ENCODE measurements around the gene ATP9A.
"Not testable (repeated sequence)": the region's sequence is repeated elsewhere in the genome, so short reads cannot be mapped to it uniquely, and the experiment has no call there.

Gene ATP9A

DNA sequence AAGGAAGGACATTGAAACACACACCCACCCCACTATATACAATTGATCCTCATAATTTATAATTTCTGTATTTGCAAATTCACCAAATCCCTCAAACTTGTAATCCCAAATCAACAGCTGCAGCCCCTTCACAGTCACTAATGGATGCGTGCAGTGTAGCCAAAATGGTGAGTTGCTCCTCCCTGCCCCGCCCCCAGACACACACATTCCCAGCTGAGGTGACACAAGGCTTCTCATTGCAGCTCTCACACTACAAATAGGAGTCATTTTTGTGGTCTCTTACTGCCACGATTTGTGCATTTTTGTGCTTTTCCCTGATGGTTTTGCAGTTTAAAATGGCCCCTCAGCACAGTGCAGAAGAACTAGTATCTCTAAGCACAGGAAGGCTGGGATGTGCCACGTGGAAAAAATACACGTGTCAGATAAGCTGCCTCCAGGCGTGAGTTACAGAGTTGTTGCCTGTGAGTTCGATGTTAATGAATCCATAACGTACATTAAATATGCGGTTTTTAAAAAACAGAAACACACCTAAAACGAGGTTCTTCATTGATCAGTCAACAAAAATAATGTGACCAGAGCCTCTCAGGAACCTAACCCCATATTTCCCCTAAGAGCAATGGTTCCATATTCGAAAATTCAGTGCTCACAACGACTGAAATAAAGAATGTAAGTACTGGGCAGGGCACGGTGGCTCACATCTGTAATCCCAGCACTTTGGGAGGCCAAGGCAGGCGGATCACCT is 8.2 kb downstream of the ATP9A start:
- Histone ChIP-seq H3K27me3 (ENCODE audit: insufficient read depth, low read depth) (no peaks in the 10 kb centered on the region), H3K4me3 (IDR thresholded peaks at IDR 0.05; ENCODE audit: insufficient read depth, low read depth, low read length) (no peak overlapping the region), H3K36me3 (ENCODE audit: insufficient read depth) (no peaks in the 10 kb centered on the region), H3K9ac (no peak overlapping the region), H2AFZ (ENCODE audit: low read depth) (no peak overlapping the region), H3K79me2 (ENCODE audit: insufficient read depth, low read depth) (no peaks in the 10 kb centered on the region), H3K27ac (no peak overlapping the region), H3K4me1 (ENCODE audit: low read depth, poor library complexity, severe bottlenecking) (peaks cover 4% of the 10 kb centered on the region), H3K4me2 (no peak overlapping the region), H4K20me1 (ENCODE audit: insufficient read depth) (no peaks in the 10 kb centered on the region)
- TF ChIP-seq, protein P1, sequence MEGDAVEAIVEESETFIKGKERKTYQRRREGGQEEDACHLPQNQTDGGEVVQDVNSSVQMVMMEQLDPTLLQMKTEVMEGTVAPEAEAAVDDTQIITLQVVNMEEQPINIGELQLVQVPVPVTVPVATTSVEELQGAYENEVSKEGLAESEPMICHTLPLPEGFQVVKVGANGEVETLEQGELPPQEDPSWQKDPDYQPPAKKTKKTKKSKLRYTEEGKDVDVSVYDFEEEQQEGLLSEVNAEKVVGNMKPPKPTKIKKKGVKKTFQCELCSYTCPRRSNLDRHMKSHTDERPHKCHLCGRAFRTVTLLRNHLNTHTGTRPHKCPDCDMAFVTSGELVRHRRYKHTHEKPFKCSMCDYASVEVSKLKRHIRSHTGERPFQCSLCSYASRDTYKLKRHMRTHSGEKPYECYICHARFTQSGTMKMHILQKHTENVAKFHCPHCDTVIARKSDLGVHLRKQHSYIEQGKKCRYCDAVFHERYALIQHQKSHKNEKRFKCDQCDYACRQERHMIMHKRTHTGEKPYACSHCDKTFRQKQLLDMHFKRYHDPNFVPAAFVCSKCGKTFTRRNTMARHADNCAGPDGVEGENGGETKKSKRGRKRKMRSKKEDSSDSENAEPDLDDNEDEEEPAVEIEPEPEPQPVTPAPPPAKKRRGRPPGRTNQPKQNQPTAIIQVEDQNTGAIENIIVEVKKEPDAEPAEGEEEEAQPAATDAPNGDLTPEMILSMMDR (conservative IDR thresholded peaks at IDR 0.05; ENCODE audit: low read depth, low read length): no peak

DNA sequence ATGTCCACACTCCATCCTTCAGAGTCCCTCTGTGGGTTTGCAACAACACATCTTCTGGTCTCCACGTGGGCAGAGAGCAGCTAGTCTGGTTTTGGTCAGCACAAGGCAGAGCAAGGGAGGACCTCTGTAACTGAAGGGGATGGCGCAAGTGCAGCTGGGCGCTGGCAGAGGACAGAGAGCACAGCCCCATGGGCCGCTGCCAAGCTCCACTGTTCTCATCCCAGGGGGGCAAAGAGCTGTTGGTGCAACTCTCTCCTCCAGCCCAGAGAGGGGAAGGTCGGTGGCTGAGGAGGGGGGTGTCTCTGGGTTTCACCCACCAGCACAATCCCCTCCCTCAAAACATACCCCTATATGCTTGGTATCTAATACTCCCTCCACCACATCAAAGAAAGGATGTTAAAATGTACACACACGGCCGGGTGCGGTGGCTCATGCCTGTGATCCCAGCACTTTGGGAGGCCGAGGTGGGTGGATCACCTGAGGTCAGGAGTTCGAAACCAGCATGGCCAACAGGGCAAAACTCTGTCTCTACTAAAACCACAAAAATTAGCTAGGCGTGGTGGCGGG is 9.1 kb downstream of the ATP9A start:
- H3K79me2 ChIP-seq (ENCODE audit: insufficient read depth, low read depth): no peaks in the 10 kb centered on the region
- H3K27ac ChIP-seq: no peak overlapping the region
- TF ChIP-seq, protein P1 (conservative IDR thresholded peaks at IDR 0.05; ENCODE audit: low read depth, low read length): no peak
- no peak overlapping the region for H3K4me3 ChIP-seq (IDR thresholded peaks at IDR 0.05; ENCODE audit: insufficient read depth, low read depth, low read length)
- no peak overlapping the region for H3K9ac ChIP-seq
- H3K4me1 ChIP-seq (ENCODE audit: low read depth, poor library complexity, severe bottlenecking): peaks cover 4% of the 10 kb centered on the region
- no peak overlapping the region for H2AFZ ChIP-seq (ENCODE audit: low read depth)
- H4K20me1 ChIP-seq (ENCODE audit: insufficient read depth): no peaks in the 10 kb centered on the region
- H3K27me3 ChIP-seq (ENCODE audit: insufficient read depth, low read depth): no peaks in the 10 kb centered on the region
- H3K36me3 ChIP-seq (ENCODE audit: insufficient read depth): no peaks in the 10 kb centered on the region
- no peak overlapping the region for H3K4me2 ChIP-seq

DNA sequence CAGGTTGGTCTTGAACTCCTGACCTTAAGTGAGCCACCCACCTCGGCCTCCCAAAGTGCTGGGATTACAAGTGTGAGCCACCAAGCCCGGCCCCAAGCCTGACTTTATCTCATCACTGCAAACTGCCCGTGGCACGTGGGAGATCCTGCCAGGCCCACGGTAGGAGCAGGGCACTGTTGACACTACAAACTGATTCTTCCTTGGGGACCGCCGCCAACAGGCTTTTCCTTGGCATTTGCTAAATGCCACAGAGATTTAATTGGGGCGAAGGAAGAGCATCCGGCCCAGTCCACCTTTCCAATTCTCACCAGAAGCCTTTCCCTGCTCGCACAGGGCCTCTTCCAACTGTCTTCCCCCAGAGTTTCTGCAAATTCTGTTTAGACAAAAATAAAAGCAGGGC is 11.0 kb downstream of the ATP9A start:
- TF ChIP-seq, protein P1 (conservative IDR thresholded peaks at IDR 0.05; ENCODE audit: low read depth, low read length): no peak
- Histone ChIP-seq H3K79me2 (ENCODE audit: insufficient read depth, low read depth) (no peaks in the 10 kb centered on the region), H3K27ac (no peak overlapping the region), H3K4me2 (no peak overlapping the region), H3K9ac (no peak overlapping the region), H2AFZ (ENCODE audit: low read depth) (no peak overlapping the region), H4K20me1 (ENCODE audit: insufficient read depth) (no peaks in the 10 kb centered on the region), H3K36me3 (ENCODE audit: insufficient read depth) (no peaks in the 10 kb centered on the region), H3K4me1 (ENCODE audit: low read depth, poor library complexity, severe bottlenecking) (peaks cover 4% of the 10 kb centered on the region), H3K27me3 (ENCODE audit: insufficient read depth, low read depth) (no peaks in the 10 kb centered on the region), H3K4me3 (IDR thresholded peaks at IDR 0.05; ENCODE audit: insufficient read depth, low read depth, low read length) (no peak overlapping the region)

DNA sequence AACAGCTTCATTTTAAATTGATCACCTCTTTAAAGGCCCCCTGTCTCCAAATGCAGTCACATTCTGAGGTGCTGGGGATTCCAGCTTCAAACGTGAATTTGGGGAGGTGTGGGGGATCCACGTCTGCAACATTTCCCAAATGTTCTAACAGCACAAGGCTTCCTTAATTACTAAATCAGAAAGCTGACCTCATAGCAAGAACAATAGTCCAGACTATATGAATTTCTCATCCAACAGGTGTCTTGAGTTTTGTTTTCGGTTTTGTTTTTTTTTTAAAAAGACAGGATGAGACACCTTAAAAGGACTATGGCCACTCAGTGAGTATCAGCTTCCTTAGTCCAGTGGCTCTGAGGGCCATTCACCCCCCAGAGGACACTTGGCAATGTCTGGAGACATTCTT is 11.5 kb downstream of the ATP9A start:
- TF ChIP-seq, protein P1 (conservative IDR thresholded peaks at IDR 0.05; ENCODE audit: low read depth, low read length): no peak
- Histone ChIP-seq H3K79me2 (ENCODE audit: insufficient read depth, low read depth) (no peaks in the 10 kb centered on the region), H3K9ac (no peak overlapping the region), H4K20me1 (ENCODE audit: insufficient read depth) (no peaks in the 10 kb centered on the region), H3K4me3 (IDR thresholded peaks at IDR 0.05; ENCODE audit: insufficient read depth, low read depth, low read length) (no peak overlapping the region), H3K4me1 (ENCODE audit: low read depth, poor library complexity, severe bottlenecking) (peaks cover 4% of the 10 kb centered on the region), H3K27me3 (ENCODE audit: insufficient read depth, low read depth) (no peaks in the 10 kb centered on the region), H3K4me2 (no peak overlapping the region; the same call in 1 of the 2 replicates), H3K36me3 (ENCODE audit: insufficient read depth) (no peaks in the 10 kb centered on the region), H2AFZ (ENCODE audit: low read depth) (no peak overlapping the region), H3K27ac (no peak overlapping the region)

DNA sequence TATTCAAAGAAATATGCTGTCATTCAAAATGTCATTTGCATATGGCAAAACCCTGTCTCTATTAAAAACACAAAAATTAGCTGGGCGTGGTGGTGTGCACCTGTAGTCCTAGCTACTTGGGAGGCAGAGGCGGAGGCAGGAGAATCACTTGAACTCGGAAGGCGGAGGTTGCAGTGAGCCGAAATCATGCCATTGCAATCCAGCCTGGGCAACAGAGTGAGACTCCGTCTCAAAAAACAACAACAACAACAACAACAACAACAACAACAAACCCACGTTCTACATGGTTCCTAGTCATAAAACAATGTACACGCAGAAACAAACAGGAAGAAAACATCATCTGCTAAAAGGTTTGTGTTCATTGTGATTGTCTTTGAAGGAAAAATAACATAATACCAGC is 15.0 kb downstream of the ATP9A start:
- H2AFZ ChIP-seq (ENCODE audit: low read depth); H4K20me1 ChIP-seq (ENCODE audit: insufficient read depth); H3K4me2 ChIP-seq; H3K27ac ChIP-seq; H3K36me3 ChIP-seq (ENCODE audit: insufficient read depth); H3K27me3 ChIP-seq (ENCODE audit: insufficient read depth, low read depth); H3K79me2 ChIP-seq (ENCODE audit: insufficient read depth, low read depth); H3K4me1 ChIP-seq (ENCODE audit: low read depth, poor library complexity, severe bottlenecking); H3K9ac ChIP-seq; H3K4me3 ChIP-seq (IDR thresholded peaks at IDR 0.05; ENCODE audit: insufficient read depth, low read depth, low read length): not testable (repeated sequence)

Measured in KMS-11 (cell line).